Activated T-helper 1 cell treated with Interleukin-2 at 50 U/mL for 16 hours (primary cell): Measurements from ENCODE around the gene CLK3.
"Not testable (repeated sequence)": the region's sequence is repeated elsewhere in the genome, so short reads cannot be mapped to it uniquely, and the experiment has no call there.

ENCODE experiments used
- DNase-seq: peaks from one replicate; pipeline ENCODE4 v3.0.0-alpha.2; 2020; ENCODE audit warnings: low read depth

The CLK3 gene

DNA sequence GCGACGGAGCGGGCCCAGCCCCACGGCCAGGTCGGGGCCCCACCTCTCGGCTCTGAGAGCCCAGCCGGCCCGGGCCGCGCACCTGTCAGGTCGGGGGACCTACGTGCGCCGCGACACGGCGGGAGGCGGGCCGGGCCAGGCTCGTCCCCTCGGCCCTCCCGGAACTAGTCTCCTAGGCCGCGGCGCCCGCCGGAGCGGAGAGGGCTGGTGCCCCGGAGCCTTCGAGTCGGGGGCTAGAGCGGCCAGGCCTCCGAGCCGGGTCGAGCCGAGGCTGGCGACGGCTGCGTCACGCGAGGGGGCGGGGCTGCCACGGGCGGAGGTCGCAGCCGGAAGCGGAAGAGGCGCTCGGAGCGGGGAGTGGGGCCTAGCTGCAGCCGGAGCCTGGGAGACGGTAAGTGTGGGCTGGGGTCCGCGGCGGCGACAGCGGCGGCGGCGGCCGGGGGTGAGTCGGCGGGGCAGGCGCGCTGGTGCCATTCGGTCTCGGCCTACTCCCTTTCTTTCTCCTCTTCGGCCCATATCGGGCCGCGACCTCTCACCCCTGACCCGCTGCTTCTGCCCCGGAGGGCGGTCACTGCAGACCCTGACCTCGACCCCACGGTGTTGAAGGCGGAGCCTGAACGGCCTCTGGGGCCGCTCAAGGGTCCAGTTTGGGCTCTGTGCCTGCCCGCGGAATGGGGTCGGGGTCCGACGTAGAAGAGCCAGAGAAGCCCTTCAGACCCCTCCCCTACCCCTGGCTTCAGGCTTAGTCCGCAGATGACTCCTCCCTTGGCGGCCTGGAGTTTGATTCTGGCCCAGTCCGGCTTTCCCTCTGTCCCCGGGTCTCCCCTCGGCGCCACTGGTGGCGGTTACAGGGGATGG, at the start of gene CLK3:
Gene CLK3 (plus strand): TSS at position 329 of the 858 bp plus-strand sequence. CDS start 3,361 bp downstream, outside the sequence.
- peak; percentile 96 for DNase-seq

DNA sequence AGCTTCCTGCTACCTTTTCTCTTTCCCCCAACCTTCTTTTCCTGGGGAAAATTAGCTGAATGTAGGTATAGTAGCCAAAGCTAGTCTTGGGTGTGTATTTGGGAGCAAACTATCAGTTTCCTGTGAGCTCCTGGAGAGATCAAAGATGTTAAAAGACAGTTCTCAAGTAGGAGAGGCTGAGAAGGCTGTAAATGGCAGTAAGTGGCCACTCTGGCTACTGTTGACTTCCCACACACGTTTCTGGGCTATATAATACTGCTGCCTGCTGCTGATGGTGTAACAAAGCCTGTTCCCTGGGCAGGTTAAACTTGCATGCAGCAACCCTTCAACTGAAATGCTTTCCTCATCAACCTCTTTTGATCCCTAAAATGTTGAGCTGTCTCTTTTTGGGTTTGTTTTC, 47.0 kb upstream of the CLK3 start:
- no peak for DNase-seq

DNA sequence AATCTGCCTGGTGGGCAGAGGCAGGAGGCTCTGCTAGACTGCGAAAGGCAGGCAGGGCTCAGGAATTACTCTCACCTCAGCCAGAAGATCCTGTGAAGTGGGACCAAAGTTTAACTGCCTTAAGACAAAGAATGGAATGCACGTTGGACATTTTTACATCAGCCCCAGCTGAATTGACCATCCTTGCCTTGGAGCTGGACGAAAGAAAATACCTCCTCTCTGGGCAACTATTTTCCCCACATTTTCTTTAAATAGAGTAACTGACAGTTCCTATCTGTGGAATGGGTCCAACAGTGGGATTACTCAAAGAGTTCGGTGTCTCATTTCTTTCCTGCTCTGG, 45.9 kb upstream of the CLK3 start:
- DNase-seq: no peak

DNA sequence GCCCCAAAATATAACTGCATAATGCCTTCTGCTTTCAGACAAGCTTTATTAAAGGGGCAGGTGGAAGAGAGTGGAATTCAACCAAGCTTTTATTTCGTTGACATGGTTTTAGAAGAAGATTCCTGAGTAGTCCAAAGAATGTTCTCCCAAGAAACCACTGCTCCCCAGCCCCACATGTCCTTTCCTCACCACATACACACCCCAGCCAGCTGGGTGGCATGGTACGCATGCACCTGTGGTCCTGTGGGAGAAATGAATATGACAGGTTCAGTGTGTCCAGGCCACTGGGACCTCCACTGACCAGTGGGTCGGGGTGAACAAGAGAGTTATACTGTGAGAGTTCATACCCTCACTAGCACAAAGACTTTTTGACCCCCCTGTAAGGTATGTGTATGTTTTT, 44.4 kb upstream of the CLK3 start:
- DNase-seq: no peak

DNA sequence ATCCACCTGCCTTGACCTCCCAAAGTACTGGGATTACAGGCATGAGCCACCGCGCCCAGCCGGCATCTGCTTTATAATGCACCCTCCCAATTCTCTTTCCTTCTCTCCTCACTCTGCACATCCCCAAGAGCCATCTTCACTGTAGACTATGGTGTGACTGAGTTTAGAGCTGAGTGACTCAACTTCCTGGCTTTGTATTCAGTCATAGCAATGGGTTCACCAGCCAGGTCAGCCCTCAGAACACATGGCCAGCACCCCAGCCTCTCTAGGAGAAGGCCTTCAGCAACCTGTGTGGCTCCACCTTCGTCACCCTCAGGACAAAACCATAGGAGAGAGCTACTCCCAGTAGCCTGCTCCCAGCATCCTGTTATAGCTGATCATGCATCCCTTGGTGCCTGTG, 41.6 kb upstream of the CLK3 start:
- DNase-seq: no peak

DNA sequence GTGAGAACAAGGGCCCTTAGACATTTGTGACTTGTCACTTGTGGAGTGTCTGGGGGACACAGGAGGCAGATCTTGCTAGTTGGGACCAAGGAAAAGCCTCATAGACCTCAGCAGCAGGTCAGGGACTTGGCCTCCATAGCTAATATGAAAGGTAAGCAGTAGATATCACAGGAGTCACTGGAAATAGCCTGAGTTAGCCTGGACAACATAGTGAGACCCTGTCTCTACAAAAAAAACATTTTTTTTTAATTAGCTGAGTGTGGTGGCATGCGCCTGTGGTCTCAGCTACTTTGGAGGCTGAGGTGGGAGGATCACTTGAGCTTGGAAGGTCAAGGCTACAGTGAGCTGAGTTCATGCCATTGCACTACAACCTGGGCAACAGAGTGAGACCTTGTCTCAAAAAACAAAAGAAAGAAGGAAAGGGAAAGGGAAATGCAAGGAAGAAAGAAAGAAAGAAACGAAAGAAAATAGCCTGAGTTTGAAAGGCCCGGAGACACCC, 37.1 kb upstream of the CLK3 start:
- DNase-seq: no peak

DNA sequence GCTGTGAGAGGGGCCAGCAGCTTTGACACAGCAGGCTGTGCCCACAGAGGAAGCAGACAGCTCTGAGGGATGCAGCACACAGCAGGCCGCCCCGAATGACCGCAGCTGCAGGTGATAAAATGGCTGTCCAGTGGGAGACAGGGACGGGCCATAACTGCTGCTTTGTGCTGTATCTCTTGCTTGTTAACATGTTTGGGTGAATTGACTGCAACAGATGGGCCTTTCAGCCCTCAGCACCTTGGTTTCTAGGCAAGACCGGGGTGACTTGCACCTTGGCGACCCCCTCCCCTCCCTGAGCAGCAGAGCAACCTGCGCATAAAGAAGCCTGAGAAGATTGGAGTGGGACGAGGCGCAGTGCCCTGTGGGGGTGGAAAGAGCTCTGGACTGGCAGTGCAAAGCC, 36.6 kb upstream of the CLK3 start:
- DNase-seq: no peak

DNA sequence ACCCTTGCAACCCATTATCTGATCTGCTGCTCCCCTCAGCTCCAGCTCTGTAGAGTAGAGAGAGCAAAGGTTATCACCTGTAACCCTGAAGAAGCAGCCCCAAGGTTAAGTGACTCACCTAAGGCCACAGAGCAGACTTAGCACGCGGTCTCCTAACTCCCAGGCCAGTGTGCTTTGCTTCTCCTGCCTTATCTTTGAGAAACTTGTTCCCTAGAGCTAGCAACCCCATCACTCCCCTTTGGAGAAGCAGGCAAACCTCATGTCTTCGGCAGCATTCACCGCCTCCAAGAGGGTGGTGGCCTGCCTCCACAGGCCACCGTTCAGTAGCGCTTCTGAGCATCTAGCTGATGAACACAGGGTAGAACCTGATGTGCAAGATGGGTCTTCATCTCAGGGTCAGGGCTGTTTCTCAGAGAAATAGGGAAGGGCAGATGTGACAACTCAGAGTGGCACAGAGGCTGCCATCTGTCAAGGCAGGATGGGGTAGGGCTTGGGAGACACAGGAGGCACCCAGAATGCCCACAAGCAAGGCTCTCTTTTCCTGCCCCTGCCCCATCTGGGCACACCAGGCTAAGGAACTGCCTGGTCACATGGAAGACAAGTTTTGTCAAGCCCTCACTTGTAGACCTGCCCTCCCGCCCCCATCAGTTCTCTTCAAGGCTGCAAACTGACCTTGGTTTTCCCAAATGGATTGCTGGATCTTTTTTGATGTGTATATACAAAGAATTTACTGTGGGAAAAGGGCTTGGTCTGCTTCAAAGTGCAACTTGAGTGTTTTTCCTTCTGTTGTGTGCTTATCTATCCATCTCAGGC, 34.9 kb upstream of the CLK3 start:
- DNase-seq: no peak

DNA sequence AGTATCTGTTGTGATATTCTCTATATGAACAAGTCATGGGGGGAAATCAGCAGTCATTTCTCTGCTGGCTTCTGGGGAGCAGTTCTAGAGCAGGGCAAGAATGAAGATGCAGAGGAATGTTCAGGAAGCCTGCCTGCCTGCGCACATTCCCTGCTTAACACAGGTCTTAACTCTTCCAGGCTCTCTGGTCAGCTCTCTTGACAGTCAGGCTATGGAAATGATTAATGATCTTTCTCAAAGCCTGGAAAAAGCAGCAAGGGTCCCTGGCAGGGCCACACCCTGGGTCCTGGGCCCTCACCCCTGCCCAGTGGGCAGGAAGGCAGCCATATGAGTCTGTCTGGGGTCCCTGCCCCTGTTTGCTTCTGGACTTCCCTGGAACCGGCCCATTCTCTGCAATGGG, 31.4 kb upstream of the CLK3 start:
- DNase-seq: no peak

DNA sequence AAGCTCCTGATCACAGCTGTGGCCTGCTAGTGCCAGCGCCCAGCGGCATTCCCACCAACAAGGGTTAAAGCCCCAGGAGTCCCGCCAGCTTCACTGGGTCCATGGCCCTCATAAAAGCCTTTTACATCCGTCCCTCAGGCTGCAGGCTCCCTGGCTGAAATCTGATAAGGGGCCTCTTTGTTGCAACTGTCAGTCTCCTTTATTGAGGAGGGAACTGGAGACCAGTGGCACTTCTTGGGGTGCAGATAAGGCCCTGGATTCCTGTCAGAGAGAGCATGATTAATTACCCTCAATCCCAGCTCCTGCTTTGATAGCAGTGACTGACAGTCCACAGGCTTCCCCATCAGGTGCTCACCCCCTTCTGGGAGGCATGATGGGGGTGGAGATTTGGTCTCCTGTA, 30.9 kb upstream of the CLK3 start:
- no peak for DNase-seq

DNA sequence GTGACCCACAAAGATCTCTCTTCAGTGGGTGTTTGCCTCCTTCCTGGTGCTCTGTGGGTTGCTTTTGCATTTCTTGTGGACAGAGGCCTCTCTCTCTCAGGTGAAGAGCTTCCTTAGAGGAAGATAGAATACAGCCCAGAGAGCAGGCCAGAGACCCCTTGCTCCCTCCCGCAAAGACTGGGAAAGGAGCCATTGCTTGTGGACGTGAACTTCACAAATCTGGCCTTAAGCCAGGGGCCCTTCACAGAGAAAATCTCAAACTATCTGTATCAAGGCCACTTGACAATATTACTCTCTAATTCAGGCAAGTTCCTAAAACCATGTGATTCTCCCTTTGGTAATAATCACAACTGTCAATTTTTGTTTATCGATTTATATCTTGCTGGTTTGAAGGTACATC, 30.4 kb upstream of the CLK3 start:
- DNase-seq: no peak

DNA sequence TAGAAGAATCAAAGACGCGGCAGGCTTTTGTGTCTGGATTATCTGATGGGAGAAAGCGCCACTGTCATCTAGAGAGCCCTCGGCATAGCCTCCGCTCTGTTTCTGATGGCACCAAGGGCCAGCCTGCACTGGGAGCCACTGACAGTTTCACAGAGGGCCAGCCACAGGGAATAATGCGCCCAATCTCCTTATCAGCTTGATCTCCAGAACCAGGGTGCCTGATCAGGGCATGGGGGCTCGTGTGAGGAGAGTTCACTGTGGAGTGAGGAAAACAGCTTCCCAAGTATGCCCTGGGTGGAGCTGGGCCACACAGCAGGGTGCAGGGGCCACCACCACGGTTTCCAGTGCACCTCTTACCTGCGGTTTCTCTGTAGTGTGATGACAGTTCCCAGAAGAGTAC, 29.8 kb upstream of the CLK3 start:
- no peak for DNase-seq

DNA sequence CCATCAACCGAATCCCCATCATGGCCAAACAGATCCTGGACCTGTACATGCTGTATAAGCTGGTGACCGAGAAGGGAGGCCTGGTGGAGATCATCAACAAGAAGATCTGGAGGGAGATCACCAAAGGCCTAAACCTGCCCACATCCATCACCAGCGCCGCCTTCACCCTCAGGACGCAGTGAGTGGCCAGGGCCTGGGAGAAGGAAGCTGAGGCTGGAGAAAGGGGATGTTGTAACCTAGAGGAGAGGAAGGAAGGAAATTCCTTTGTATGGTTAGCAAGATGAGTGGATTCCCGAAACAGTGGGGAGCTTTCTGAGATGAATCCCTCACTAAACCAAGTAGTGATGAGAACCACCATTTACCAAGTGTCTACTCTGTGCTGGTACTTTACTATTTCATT, 25.8 kb upstream of the CLK3 start:
- no peak for DNase-seq

DNA sequence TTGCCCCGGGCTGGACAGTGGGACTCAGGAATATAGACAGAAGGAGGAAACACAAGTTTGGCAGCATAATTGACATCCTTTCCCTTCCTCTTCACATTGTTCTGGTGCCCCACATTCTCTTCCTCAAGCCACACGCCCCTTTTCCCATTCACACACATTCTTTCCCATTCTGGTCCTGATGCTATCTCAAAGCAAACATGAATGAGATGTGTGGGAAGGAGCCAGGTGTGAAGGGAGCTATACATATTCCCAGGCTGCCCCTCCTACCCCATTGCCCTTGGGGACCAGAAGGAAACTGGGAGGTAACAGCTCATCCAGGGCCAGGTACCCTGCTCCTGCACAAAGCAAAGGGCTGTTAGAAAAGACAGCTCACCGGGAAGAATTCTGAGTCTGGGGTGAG, 23.4 kb upstream of the CLK3 start:
- no peak for DNase-seq

DNA sequence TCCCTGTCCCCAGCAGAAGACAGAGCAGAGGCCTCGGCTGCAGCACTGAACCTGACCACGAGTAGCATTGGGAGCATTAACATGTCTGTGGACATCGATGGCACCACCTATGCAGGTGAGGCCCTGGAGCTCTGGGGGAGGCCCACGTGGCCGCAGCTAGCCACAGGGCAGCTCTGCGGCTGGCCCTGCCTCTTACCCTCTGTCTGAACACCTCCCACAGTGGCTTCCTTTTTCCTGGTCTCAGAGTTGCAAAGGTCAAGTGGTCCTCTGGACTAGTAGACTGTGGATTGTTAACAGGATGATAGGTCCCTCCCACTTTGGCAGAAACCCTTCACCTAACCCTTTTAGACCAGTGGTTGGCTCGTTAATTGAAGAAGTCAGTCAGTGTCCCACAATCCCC, 22.5 kb upstream of the CLK3 start:
- DNase-seq: no peak

DNA sequence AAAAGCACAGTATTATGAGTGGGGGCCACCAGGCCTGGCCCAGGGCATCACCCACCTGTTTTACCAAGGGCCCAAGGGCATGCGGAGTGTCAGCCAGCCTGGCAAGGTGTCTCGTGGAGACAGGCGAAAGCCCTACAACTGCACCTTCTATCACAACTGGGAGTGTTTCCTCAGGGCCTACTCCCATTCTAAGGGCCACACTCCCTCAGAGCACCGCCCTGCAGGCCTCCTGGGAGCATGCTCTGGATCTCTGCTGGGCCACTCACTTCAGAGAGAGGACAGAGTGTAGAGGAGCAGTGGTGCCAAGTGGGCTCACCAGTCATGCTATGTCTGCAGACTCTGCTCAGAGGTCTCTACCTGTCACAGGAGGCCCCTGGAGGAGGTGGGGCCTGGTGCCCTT, 21.2 kb upstream of the CLK3 start:
- DNase-seq: no peak

DNA sequence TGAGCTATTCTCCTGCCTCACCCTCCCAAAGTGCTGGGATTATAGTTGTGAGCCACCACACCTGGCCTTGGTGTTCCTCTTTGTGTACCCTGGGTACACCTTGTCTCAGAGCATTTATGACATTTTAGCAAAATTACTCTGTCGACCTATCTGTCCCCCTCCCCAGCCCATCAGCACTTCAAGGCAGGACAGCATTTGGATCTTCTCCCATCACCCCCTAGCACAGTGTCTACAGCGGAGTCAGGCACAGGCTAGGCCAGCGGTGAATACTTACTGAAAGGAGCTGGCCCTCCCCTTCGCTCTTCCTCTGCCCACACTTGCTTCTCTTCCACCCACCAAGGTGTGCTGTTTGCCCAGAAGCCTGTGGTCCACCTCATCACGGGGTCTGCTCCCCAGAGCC, 20.4 kb upstream of the CLK3 start:
- DNase-seq: no peak

DNA sequence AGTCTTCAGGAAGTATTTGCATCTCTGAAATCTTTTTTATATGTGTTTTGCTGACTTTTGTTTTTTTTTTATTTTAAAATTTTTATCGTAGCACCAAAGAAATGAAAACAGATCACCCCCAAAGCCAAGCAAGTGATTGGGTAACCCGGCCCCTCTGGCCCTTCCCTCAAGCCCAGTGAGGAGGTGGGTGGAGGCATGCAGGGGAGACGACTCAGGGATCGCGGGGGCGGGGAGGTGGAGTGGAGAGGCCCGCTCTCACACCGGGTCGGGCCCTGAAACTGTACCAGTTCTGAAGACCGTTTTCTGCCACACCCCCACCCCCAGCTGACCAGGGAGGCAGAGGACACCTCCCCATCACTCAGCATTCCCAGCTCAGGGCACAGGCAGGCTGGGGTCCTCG, 18.9 kb upstream of the CLK3 start:
- not testable (repeated sequence) for DNase-seq

DNA sequence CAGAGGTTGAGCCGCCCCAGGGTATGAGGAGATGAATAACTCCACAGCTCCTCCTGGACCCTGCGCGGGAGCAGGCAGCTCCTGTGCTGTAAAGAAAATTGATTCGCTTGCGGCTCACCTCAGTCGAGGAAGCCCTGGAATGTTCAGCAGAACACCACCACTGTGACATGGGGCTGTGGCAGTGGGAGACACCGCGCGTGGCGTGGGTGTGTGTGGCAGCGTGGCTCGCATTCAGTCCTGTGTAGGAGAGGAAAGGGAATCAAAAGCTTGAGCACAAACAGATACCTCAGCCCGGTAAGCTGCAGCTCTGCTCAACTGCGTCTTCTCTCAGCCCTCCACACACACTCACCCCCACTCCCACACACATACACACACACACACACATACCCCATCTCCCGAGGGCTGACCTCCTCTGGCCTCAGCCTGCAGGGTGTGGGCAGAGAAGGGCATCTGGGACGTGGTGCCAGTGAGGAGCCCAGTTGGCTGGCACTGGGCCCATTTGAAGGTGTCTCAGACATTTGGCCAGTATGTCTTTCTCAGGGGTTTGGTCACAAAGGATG, 18.4 kb upstream of the CLK3 start:
- not testable (repeated sequence) for DNase-seq

DNA sequence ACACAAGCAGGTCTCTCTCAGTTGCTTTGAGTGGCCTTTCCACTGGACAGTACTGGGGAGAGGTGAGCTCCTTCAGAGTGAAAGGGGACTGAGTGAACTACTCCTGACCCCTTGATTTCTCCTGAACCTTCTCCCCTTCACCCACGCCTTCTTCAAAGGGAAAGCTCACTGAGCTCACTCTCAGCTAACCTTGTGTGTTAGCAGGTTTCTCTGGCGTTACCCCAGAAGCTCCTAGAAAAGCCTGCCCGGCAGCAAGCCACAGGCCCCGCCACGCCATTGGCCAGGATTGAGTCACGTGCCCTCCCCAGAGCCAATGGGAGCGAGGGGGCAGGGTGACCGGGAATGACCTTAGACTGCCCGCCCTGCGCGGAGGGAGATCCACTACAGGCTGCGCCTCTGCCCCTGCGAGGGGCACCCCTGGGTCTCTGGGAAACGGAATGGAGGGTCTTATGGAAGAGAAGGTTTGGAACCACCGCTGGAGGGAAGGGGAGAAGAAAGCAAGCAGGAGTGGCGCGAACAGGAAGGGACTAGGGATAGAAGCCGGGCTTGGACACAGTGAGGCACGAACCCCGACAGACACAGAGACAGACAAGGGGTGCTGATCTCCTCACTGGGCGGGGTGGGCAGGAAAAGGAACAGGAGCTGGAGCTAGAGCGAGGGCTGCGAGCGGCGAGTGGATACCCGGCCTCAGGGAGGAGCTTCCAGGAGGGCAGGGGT, 17.4 kb upstream of the CLK3 start:
- DNase-seq: peak; percentile 73

DNA sequence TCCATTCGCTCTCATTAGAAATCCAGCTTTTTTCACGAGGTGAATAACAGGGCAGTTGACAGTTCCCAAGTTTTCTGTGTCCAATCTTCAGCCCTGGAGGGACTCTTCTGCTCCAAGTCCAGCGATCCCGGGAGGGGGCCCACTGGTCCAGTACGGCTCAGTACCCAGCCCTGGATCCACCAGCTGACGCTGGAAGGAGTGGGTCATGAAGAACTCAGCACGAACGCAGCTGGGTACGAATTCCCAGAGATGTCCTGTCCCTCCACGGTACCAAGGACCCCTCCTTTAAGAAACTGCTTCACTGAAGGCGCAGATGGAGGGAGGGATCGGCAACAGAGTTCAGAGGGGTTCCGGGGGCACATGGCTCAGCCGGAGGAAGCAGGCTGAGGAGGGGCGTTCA, 16.5 kb upstream of the CLK3 start:
- no peak for DNase-seq

DNA sequence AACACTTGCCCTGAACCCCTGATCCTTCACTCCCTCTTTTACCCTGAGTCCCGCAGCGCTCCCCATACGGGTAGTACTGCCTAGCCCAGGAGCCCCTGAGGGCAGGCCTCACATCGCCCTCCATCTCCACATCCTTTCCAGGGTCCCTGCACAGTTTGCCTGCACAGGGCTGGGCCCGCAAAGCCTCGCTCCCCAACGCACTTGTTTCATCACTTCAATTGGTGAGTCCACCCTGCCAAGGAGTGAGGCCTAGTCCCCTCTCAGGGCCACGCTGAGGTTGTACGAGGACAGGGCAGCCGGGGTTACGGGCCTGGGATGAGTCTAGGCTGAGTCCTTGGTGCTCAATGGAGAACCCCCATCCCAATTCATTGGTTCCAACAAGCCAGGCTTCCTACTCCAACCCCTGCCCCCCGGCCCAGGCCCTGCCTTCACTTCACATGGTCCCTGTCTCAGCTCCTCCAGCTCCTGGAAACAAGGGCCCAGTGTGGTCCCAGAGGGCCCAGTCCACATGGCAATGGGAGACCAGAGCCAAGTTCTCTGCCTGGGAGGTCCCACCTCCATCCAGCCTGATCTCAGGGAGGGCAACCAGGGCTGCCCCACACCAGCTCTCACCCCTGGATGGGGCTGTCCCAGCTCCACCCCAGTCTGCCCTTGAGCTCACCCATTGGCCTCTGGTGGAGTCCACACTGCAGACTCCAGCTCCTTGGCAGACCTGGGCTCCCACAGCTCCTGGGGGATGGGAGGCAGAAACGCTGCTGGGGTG, 12.4 kb upstream of the CLK3 start:
- DNase-seq: no peak
